ENCODE results near the gene PACSIN1.

GRCh38 chr6:34525431-34526175, 59.7 kb downstream of the PACSIN1 start:
- TF ChIP-seq CTCF (IDR thresholded peaks at IDR 0.05) (no peak), POLR2A (IDR thresholded peaks at IDR 0.05) (no peak)
